WTC11 (cell line): ENCODE results near the gene GNG13. TPM values are rescaled to one million over a fixed set of nuclear protein-coding genes. Genes with fewer than 3 reads are reported as not detected.

ENCODE experiments used
- ATAC-seq: fragments of 200-7000 bp; cut with Tn5 transposase; 2 replicates; pipeline ENCODE4 v1.10.0; 2021; ENCODE audit warnings: mild to moderate bottlenecking, moderate library complexity
- CTCF ChIA-PET: fragments of 300-600 bp; sonication (Branson Sonifier 250); formaldehyde crosslinking; loops from one replicate; lab custom pipeline; 2021; ENCODE audit warnings: antibody characterized with exemption; lab: Charles Lee
- POLR2A ChIA-PET: fragments of 350-600 bp; sonication (Branson Sonifier 250); formaldehyde crosslinking; loops from one replicate; lab custom pipeline; 2021; ENCODE audit warnings: antibody characterized with exemption; lab: Charles Lee
- DNase-seq: peaks from one replicate; pipeline ENCODE4 v3.0.0; 2021; ENCODE audit warnings: low spot score
- H3K27ac Mint-ChIP-seq: 2 replicates; pipeline ENCODE4 v1.8.0; 2021; ENCODE audit warnings: mixed read lengths
- H3K27me3 Mint-ChIP-seq: 2 replicates; pipeline ENCODE4 v1.8.0; 2021; ENCODE audit warnings: low read depth, mild to moderate bottlenecking, moderate library complexity, mixed read lengths
- H3K36me3 Mint-ChIP-seq: 2 replicates; pipeline ENCODE4 v1.8.0; 2021; ENCODE audit warnings: mixed read lengths
- H3K4me1 Mint-ChIP-seq: 2 replicates; pipeline ENCODE4 v1.8.0; 2022; ENCODE audit warnings: mixed read lengths
- H3K4me3 Mint-ChIP-seq: 2 replicates; pipeline ENCODE4 v1.8.0; 2021; ENCODE audit warnings: mild to moderate bottlenecking, moderate library complexity, mixed read lengths
- H3K9me3 Mint-ChIP-seq: 2 replicates; pipeline ENCODE4 v1.8.0; 2021; ENCODE audit warnings: mixed read lengths
- EMX1 ChIP-seq: fragments of 250-450 bp; sonication (Bioruptor Pico); IDR thresholded peaks from 2 replicates; pipeline ENCODE4 v1.8.0; 2021; ENCODE audit warnings: mild to moderate bottlenecking
- ETV6 ChIP-seq: sonication (generic); formaldehyde crosslinking; IDR thresholded peaks from 2 replicates; pipeline ENCODE4 v1.8.1; 2022; ENCODE audit warnings: mild to moderate bottlenecking, missing genetic modification reagents
- GRHL2 ChIP-seq: fragments of 250-450 bp; sonication (Bioruptor Pico); IDR thresholded peaks from 2 replicates; pipeline ENCODE4 v1.8.0; 2022; ENCODE audit warnings: mild to moderate bottlenecking, moderate library complexity; ENCODE audit not compliant: insufficient replicate concordance, severe bottlenecking
- JUN ChIP-seq: sonication (generic); formaldehyde crosslinking; IDR thresholded peaks from 2 replicates; pipeline ENCODE4 v1.8.0; 2023; ENCODE audit warnings: mild to moderate bottlenecking, missing genetic modification reagents
- NFATC4 ChIP-seq: fragments of 250-450 bp; sonication (Bioruptor Pico); IDR thresholded peaks from 2 replicates; pipeline ENCODE4 v1.9.0; 2021; ENCODE audit warnings: mild to moderate bottlenecking
- ZNF219 ChIP-seq: sonication (generic); formaldehyde crosslinking; IDR thresholded peaks from 2 replicates; pipeline ENCODE4 v1.8.0; 2023; ENCODE audit warnings: missing genetic modification reagents, mild to moderate bottlenecking, borderline replicate concordance
- ZNF232 ChIP-seq: sonication (generic); formaldehyde crosslinking; IDR thresholded peaks from 2 replicates; pipeline ENCODE4 v1.8.0; 2022; ENCODE audit warnings: mild to moderate bottlenecking, missing genetic modification reagents
- ZNF317 ChIP-seq: sonication (generic); formaldehyde crosslinking; IDR thresholded peaks from 2 replicates; pipeline ENCODE4 v1.8.1; 2023; ENCODE audit warnings: low read depth, mild to moderate bottlenecking, moderate library complexity, missing genetic modification reagents, borderline replicate concordance
- ZNF396 ChIP-seq: fragments of 250-450 bp; sonication (Bioruptor Pico); IDR thresholded peaks from 2 replicates; pipeline ENCODE4 v1.8.0; 2021; ENCODE audit warnings: mild to moderate bottlenecking, moderate library complexity, borderline replicate concordance
- total RNA-seq: library from RNA; stranded (reverse); gene quantifications from 3 replicates; pipeline ENCODE4 v1.2.3, GENCODE V29; 2021
- TF ChIP-seq, protein P1 (sequence below): sonication (generic); formaldehyde crosslinking; IDR thresholded peaks from 2 replicates; pipeline ENCODE4 v1.8.1; 2022; ENCODE audit warnings: missing genetic modification reagents, borderline replicate concordance
- TF ChIP-seq, protein P2 (sequence below): sonication (generic); formaldehyde crosslinking; IDR thresholded peaks from 2 replicates; pipeline ENCODE4 v1.8.1; 2023; ENCODE audit warnings: mild to moderate bottlenecking, moderate library complexity, missing genetic modification reagents
- TF ChIP-seq, protein P3 (sequence below): fragments of 250-450 bp; sonication (Bioruptor Pico); conservative IDR thresholded peaks from 2 replicates; pipeline ENCODE4 v1.9.0; 2021; ENCODE audit warnings: mild to moderate bottlenecking
- TF ChIP-seq, protein P4 (sequence below): sonication (generic); formaldehyde crosslinking; IDR thresholded peaks from 2 replicates; pipeline ENCODE4 v1.8.0; 2022; ENCODE audit warnings: mild to moderate bottlenecking, missing genetic modification reagents
- TF ChIP-seq, protein P5 (sequence below): sonication (generic); formaldehyde crosslinking; IDR thresholded peaks from 2 replicates; pipeline ENCODE4 v1.8.0; 2022; ENCODE audit warnings: mild to moderate bottlenecking, missing genetic modification reagents

The GNG13 gene
- total RNA-seq, 1 experiment from 2014 or later, result not detected

DNA sequence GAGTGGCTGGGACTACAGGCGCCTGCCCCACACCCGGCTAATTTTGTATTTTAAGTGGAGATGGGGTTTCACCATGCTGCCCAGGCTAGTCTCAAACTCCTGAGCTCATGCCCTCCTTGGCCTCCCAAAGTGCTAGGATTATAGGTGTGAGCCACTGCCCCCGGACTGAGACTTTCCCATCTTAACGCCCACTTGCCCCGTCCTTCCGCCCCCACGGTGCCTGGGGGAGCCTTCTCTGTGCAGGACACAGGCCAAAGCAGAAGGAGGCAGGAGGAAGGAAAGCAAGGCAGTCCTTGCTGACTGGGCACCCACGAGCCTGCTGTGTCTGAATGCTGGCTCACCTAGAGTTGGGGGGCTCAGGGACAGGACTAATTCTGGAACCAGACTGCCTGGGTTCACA lies 17.6 kb upstream of the GNG13 start:
- TF ChIP-seq EMX1 (CRISPR knock-in tag) (no peak), NFATC4 (no peak), ETV6 (CRISPR knock-in tag) (no peak), JUN (CRISPR knock-in tag) (no peak)
- TF ChIP-seq, protein P1, sequence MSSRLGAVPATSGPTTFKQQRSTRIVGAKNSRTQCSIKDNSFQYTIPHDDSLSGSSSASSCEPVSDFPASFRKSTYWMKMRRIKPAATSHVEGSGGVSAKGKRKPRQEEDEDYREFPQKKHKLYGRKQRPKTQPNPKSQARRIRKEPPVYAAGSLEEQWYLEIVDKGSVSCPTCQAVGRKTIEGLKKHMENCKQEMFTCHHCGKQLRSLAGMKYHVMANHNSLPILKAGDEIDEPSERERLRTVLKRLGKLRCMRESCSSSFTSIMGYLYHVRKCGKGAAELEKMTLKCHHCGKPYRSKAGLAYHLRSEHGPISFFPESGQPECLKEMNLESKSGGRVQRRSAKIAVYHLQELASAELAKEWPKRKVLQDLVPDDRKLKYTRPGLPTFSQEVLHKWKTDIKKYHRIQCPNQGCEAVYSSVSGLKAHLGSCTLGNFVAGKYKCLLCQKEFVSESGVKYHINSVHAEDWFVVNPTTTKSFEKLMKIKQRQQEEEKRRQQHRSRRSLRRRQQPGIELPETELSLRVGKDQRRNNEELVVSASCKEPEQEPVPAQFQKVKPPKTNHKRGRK (CRISPR knock-in tag), result no peak
- TF ChIP-seq, protein P2, sequence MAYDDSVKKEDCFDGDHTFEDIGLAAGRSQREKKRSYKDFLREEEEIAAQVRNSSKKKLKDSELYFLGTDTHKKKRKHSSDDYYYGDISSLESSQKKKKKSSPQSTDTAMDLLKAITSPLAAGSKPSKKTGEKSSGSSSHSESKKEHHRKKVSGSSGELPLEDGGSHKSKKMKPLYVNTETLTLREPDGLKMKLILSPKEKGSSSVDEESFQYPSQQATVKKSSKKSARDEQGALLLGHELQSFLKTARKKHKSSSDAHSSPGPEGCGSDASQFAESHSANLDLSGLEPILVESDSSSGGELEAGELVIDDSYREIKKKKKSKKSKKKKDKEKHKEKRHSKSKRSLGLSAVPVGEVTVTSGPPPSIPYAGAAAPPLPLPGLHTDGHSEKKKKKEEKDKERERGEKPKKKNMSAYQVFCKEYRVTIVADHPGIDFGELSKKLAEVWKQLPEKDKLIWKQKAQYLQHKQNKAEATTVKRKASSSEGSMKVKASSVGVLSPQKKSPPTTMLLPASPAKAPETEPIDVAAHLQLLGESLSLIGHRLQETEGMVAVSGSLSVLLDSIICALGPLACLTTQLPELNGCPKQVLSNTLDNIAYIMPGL (CRISPR knock-in tag), result no peak
- TF ChIP-seq, protein P3, sequence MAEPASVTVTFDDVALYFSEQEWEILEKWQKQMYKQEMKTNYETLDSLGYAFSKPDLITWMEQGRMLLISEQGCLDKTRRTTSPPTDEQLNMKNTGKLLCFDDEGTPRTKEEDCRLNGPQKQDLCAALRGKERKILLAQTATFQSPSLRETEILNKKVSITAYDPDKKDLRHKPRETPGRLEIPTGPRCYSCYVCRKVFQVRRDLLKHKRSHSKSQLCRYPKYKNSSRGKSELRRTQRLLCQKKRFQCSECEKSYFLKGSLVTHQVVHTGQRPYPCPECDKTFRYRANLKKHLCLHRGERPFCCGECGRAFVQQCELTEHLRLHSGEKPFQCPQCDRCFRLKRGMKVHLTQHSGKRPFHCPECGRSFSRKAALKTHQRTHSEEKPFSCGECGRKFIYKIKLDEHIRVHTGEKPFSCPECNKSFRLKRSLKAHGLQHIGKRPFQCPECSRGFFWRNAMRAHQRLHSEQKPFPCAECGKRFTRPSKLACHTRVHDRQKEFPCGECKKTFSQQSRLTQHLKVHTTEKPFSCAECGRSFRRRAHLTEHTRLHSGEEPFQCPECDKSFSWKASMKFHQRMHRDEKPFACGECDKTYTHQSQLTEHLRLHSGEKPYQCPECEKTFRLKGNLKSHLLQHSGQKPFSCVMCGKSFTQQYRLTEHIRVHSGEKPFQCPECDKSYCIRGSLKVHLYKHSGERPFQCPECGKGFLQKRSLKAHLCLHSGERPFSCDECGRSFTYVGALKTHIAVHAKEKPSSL (CRISPR knock-in tag), result no peak
- TF ChIP-seq, protein P4, sequence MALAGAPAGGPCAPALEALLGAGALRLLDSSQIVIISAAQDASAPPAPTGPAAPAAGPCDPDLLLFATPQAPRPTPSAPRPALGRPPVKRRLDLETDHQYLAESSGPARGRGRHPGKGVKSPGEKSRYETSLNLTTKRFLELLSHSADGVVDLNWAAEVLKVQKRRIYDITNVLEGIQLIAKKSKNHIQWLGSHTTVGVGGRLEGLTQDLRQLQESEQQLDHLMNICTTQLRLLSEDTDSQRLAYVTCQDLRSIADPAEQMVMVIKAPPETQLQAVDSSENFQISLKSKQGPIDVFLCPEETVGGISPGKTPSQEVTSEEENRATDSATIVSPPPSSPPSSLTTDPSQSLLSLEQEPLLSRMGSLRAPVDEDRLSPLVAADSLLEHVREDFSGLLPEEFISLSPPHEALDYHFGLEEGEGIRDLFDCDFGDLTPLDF (CRISPR knock-in tag), result no peak
- Mint-ChIP-seq H3K27me3 (no peaks in the 10 kb centered on the region; the same call in none of the 2 replicates), H3K9me3 (no peaks in the 10 kb centered on the region), H3K36me3 (no peaks in the 10 kb centered on the region), H3K4me3 (no peak overlapping the region), H3K4me1 (peaks cover 8% of the 10 kb centered on the region), H3K27ac (no peak overlapping the region)
- POLR2A ChIA-PET, result no interaction called here
- DNase-seq, result no peak
- CTCF ChIA-PET, result interaction anchor here (0.7 to 1.3 kb wide), 3 partner anchors 62 to 470 kb away, joined by 3 to 6 read pairs (median 4); partner anchors contain the start of gene ANTKMT
- no peak for ATAC-seq

DNA sequence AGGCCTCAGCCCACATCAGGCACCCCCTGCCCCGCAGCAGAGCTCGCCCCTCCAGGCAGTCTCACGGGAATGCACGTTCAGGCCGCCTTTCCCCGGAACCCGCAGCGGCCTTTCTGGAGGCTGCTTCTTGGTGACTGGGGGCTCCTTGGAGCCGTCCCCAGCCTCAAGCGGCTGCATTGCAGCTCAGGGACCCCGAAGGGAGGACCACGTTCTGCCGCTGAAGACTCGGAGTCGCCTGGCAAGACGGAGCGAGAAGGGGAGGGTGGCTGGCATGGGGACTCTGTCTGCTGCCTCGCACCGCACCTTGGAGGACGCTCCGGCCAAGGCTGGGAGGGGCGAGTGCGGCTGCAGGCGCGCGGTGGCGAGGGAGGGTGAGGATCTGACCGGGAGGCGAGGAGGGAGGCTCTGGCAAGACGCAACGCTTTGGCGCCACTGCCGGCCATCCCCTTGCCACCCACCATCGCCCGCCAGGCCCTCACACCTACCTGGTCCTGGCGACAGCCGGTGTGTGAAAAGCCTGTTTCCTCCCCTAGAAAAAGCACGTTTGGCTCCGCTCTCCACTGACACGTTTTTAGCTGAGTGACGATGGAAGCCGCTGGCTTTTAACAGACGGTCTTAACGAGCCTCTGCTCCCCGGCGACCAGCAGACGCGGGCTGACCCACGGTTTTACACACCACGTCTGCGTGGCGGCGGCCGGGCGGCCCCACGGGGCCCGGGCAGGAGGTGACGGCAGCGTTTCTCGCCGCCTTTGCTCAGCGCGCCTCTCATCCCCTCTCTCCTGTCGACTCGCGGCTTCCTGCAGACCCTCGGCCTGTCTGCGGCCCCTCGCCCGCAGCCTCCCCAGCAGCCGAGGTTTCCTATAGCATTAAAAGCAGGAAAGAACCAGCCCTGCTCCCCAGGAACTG lies 16.7 kb upstream of the GNG13 start:
- ATAC-seq (no peak), DNase-seq (no peak)
- no peak overlapping the region for H3K4me3 Mint-ChIP-seq
- ChIA-PET POLR2A (interaction anchor here (0.7 kb wide), 1 partner anchor 110 kb away, joined by 4 read pairs; no protein-coding TSS in a partner anchor), CTCF (interaction anchor here (0.7 to 1.3 kb wide), 6 partner anchors 63 to 471 kb away, joined by 3 to 6 read pairs (median 4); partner anchors contain the start of gene ANTKMT)
- H3K4me1 Mint-ChIP-seq, result peaks cover 8% of the 10 kb centered on the region
- H3K27me3 Mint-ChIP-seq, result peaks cover 8% of the 10 kb centered on the region
- TF ChIP-seq ZNF396, result no peak
- TF ChIP-seq ZNF317 (CRISPR knock-in tag), result 0 out of 2 replicates have a peak, but pooled peaks have one; percentile 45
- no peak for TF ChIP-seq ZNF219 (CRISPR knock-in tag)
- TF ChIP-seq, protein P5, sequence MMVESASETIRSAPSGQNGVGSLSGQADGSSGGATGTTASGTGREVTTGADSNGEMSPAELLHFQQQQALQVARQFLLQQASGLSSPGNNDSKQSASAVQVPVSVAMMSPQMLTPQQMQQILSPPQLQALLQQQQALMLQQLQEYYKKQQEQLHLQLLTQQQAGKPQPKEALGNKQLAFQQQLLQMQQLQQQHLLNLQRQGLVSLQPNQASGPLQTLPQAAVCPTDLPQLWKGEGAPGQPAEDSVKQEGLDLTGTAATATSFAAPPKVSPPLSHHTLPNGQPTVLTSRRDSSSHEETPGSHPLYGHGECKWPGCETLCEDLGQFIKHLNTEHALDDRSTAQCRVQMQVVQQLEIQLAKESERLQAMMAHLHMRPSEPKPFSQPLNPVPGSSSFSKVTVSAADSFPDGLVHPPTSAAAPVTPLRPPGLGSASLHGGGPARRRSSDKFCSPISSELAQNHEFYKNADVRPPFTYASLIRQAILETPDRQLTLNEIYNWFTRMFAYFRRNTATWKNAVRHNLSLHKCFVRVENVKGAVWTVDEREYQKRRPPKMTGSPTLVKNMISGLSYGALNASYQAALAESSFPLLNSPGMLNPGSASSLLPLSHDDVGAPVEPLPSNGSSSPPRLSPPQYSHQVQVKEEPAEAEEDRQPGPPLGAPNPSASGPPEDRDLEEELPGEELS (CRISPR knock-in tag), result no peak
- no peak for TF ChIP-seq ZNF232 (CRISPR knock-in tag)
- TF ChIP-seq GRHL2 (CRISPR knock-in tag), result no peak
- TF ChIP-seq, protein P2 (CRISPR knock-in tag), result no peak
- H3K9me3 Mint-ChIP-seq, result peaks cover under 1% of the 10 kb centered on the region
- no peak overlapping the region for H3K27ac Mint-ChIP-seq
- no peaks in the 10 kb centered on the region for H3K36me3 Mint-ChIP-seq
